Body of pancreas (tissue), 4 donors: Measurements from ENCODE around the gene DLD. TPM values are rescaled to one million over a fixed set of nuclear protein-coding genes. Genes with fewer than 3 reads are reported as not detected.
"Not testable (repeated sequence)": the region's sequence is repeated elsewhere in the genome, so short reads cannot be mapped to it uniquely, and the experiment has no call there.

Experiments
- ATAC-seq: fragments of 150-250 bp; one replicate; pipeline ENCODE4 v1.9.1; 2016
- DNase-seq, 4 donors: peaks; one replicate each; pipeline ENCODE4 v3.0.0-alpha.2; 2019
- H3K27ac ChIP-seq, 4 donors: fragments of 200-600 bp; sonication (generic); 1 replicate in 3 of 4; 2 replicates in 1 of 4; pipeline versions ENCODE4 v1.5.1 to v1.6.1; 2016 to 2019; ENCODE audit warnings: mild to moderate bottlenecking in 1 of 4, mixed read lengths in 1 of 4, moderate library complexity in 1 of 4
- H3K27me3 ChIP-seq, 2 donors: fragments of 200-600 bp; sonication (generic); one replicate each; pipeline ENCODE4 v1.6.0; 2016; ENCODE audit warnings: mild to moderate bottlenecking in 1 of 2
- H3K36me3 ChIP-seq, 2 donors: fragments of 200-600 bp; sonication (generic); replicated peaks in 1 of 2; 2 replicates each; pipeline ENCODE4 v1.5.1; 2016; ENCODE audit warnings: low read depth in 2 of 2; ENCODE audit not compliant: insufficient read depth in 1 of 2
- H3K4me1 ChIP-seq: fragments of 200-600 bp; sonication (generic); one replicate; pipeline ENCODE4 v1.6.0; 2016
- H3K4me3 ChIP-seq, 2 donors: fragments of 200-600 bp; sonication (generic); 1 replicate in 1 of 2; 2 replicates in 1 of 2; pipeline ENCODE4 v1.5.1; 2016 to 2019
- H3K9me3 ChIP-seq, 3 donors: fragments of 200-600 bp; sonication (generic); 1 replicate in 2 of 3; 2 replicates in 1 of 3; pipeline ENCODE4 v1.5.1; 2016
- CTCF ChIP-seq, 7 experiments: fragments of 450-650 bp in 4 of 7; fragments of 200-600 bp in 3 of 7; sonication (generic) in 3 of 7; IDR thresholded peaks; one replicate each; pipeline ENCODE4 v1.5.1; 2016 to 2019; ENCODE audit warnings: antibody characterized with exemption in 7 of 7
- POLR2A ChIP-seq, 3 donors: fragments of 450-650 bp; IDR thresholded peaks; one replicate each; pipeline ENCODE4 v1.6.1; 2016; ENCODE audit warnings: antibody characterized with exemption in 3 of 3, mild to moderate bottlenecking in 2 of 3
- WGBS, 2 donors: methylation state at CpG; one replicate each; pipeline ENCODE4 v1.1.5; 2017; 5-methylcytosine and 5-hydroxymethylcytosine counted together
- intact Hi-C: fragments of 100-400 bp; cut with DNase I; formaldehyde crosslinking; loops from one replicate; pipeline ENCODE4 v1.15.1; 2023
- total RNA-seq, 2 donors: library from RNA; depleted of rRNA; stranded (reverse); fragments of >200 nt; gene quantifications; one replicate each; pipeline ENCODE4 v1.1.0, GENCODE V29; 2016

DLD gene
- total RNA-seq, 2 donors from 2014 or later: 53.7 to 123 TPM

- H3K4me1 ChIP-seq: peaks cover 2% of the 10 kb centered on the region
- no peak for DNase-seq
- no peaks in the 10 kb centered on the region for H3K27me3 ChIP-seq
- intact Hi-C loops: no loop called here
- no peak for TF ChIP-seq CTCF (IDR thresholded peaks at IDR 0.05)
- no peak for TF ChIP-seq POLR2A (IDR thresholded peaks at IDR 0.05)
- H3K4me3 ChIP-seq: no peak overlapping the region
- no peak for ATAC-seq
- no peak overlapping the region for H3K27ac ChIP-seq
- WGBS, 2 donors: 60 to 71% methylated on average over 6 of the region's 6 CpGs
- H3K9me3 ChIP-seq: no peaks in the 10 kb centered on the region
- H3K36me3 ChIP-seq: no peaks in the 10 kb centered on the region
Observed at GRCh38 chr7:107884066-107884818, 6.7 kb upstream of the DLD start.

DNA sequence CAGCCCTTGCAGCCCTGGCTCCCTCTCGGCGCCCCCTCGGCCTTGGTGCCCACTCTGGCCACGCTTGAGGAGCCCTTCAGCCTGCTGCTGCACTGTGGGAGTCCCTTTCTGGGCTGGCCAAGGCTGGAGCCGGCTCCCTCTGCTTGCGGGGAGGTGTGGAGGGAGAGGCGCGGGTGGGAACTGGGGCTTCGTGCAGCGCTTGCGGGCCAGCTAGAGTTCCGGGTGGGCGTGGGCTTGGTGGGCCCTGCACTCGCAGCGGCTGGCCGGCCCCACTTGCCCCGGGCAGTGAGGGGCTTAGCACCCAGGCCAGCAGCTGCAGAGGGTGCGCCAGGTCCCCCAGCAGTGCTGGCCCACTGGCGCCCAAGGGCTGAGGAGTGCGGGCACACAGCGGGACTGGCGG, 3.2 kb upstream of the DLD start:
- WGBS, 2 donors: 89 to 90% methylated on average over 4 to 21 of the region's 22 CpGs
- ATAC-seq, H3K9me3 ChIP-seq, H3K27ac ChIP-seq, DNase-seq, H3K36me3 ChIP-seq, H3K4me3 ChIP-seq, H3K27me3 ChIP-seq, intact Hi-C loops: not testable (repeated sequence)
- H3K4me1 ChIP-seq: peaks cover 16% of the 10 kb centered on the region

DNA sequence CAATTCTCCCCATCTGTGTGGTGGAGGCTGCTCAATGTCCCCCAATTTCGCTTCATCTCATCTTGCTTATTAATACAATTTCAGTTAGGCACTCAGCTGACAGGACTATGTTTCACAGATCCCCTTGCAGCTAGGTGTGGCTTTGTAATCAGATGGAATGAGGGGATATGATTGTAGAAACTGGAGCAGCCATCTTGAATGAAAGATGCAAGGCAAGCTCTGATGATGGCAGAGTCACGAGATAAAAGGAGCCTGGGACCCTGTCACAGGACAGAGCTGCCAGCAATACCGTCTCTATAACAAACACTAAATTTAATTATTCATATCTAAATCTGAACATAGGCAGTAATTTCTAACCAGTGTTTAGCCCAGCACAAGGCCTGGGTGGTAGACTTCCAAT, 991 bp upstream of the DLD start:
- no peak for ATAC-seq

DNA sequence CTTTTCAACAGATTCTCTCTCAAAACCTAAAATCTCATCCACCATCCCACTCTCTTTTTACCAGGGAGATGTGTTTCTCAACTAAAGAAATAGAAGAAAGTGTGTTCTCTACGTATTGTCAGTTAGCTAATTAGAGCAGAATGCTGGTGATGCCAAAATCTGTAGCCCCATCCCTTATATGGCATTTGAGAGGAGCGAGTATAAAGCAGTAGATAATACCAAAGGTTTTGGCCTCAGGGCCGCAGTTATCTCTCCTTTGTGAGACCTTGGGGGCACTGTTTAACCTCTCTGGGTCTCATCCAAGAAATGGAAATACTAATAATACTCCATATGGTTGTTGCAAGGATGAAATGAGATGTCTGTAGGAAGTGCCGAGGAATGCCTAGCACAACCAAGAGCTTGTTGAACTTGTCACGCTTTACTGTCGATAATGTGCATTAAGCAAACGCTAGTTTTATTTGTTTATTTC, 456 bp upstream of the DLD start:
- Histone ChIP-seq H3K4me1 (peaks cover 25% of the 10 kb centered on the region), H3K4me3 (peak overlapping the region; percentile 37 to 68), H3K27ac (peak overlapping the region; percentile 90 to 97 (median 96)), H3K27me3 (no peaks in the 10 kb centered on the region), H3K9me3 (no peaks in the 10 kb centered on the region), H3K36me3 (no peaks in the 10 kb centered on the region)
- intact Hi-C loops: no loop called here
- peak in 1 of 4 donors; percentile 9 for DNase-seq
- WGBS, 2 donors: 1 to 5% methylated on average over 7 of the region's 7 CpGs
- TF ChIP-seq CTCF (IDR thresholded peaks at IDR 0.05) (no peak), POLR2A (IDR thresholded peaks at IDR 0.05) (no peak)
- peak; percentile 5 for ATAC-seq

More for the DNA sequence above, 991 bp upstream of the DLD start:
- Histone ChIP-seq H3K27ac (peak overlapping the region in 2 of 4 donors; percentile 90 to 97), H3K4me1 (peaks cover 25% of the 10 kb centered on the region), H3K9me3 (no peaks in the 10 kb centered on the region), H3K27me3 (no peaks in the 10 kb centered on the region), H3K36me3 (no peaks in the 10 kb centered on the region), H3K4me3 (no peak overlapping the region)
- DNase-seq: no peak
- intact Hi-C loops: no loop called here
- TF ChIP-seq POLR2A (IDR thresholded peaks at IDR 0.05) (no peak), CTCF (IDR thresholded peaks at IDR 0.05) (no peak)
- 46 to 81% methylated on average over 3 of the region's 3 CpGs for WGBS, 2 donors

GRCh38 chr7:107891636-107892366, 818 bp downstream of the DLD start:
- H3K9me3 ChIP-seq: no peaks in the 10 kb centered on the region
- H3K27me3 ChIP-seq: no peaks in the 10 kb centered on the region
- TF ChIP-seq CTCF (IDR thresholded peaks at IDR 0.05) (no peak), POLR2A (IDR thresholded peaks at IDR 0.05) (no peak)
- peak overlapping the region; percentile 90 to 97 (median 96) for H3K27ac ChIP-seq
- intact Hi-C loops: no loop called here
- WGBS, 2 donors: 18 to 23% methylated on average over 9 of the region's 9 CpGs
- H3K4me1 ChIP-seq: peaks cover 26% of the 10 kb centered on the region
- H3K4me3 ChIP-seq: peak overlapping the region; percentile 37 to 68
- peak; percentile 6 for ATAC-seq
- no peak for DNase-seq
- no peaks in the 10 kb centered on the region for H3K36me3 ChIP-seq

DNA sequence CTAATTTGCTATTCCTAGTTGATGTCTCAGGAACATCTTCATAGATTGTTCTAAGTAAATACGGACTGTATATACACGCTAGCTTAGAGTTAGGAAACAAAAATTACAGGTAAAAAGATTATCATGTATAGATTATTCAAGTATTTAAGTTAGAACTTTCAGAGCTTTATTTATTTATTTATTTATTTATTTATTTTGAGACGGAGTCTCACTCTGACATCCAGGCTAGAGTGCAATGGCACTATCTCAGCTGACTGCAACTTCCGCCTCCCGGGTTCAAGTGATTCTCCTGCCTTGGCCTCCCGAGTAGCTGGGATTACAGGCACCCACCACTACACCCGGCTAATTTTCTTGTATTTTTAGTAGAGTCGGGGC, 1.4 kb downstream of the DLD start:
- 79 to 80% methylated on average over 8 of the region's 8 CpGs for WGBS, 2 donors
- intact Hi-C loops, ATAC-seq, H3K27me3 ChIP-seq, H3K36me3 ChIP-seq, H3K9me3 ChIP-seq, H3K4me3 ChIP-seq, DNase-seq: not testable (repeated sequence)
- H3K27ac ChIP-seq: peak overlapping the region in 2 of 4 donors; percentile 90 to 97
- H3K4me1 ChIP-seq: peaks cover 30% of the 10 kb centered on the region
